IPS DF 6.9 (cell line): Measurements from ENCODE around the gene PRKAG3.

Experiments used
- DNase-seq: peaks from one replicate; pipeline ENCODE4 v3.0.0-alpha.2; 2013; ENCODE audit warnings: low read depth, low spot score
- H3K27ac ChIP-seq: one replicate; pipeline ENCODE4 v1.5.1; 2013; ENCODE audit warnings: low read length, control low read depth
- H3K27me3 ChIP-seq: 2 replicates; pipeline ENCODE4 v1.6.1; 2013; ENCODE audit warnings: mild to moderate bottlenecking, low read length; ENCODE audit not compliant: control insufficient read depth, insufficient read depth
- H3K36me3 ChIP-seq: 2 replicates; pipeline ENCODE4 v1.6.1; 2013; ENCODE audit warnings: low read length; ENCODE audit not compliant: control insufficient read depth, insufficient read depth
- H3K4me1 ChIP-seq: 2 replicates; pipeline ENCODE4 v1.6.1; 2013; ENCODE audit warnings: low read length; ENCODE audit not compliant: control insufficient read depth, insufficient read depth
- H3K4me3 ChIP-seq: 2 replicates; pipeline ENCODE4 v1.5.1; 2013; ENCODE audit warnings: mild to moderate bottlenecking, low read length
- H3K9me3 ChIP-seq: 2 replicates; pipeline ENCODE4 v1.6.1; 2013; ENCODE audit warnings: low read length, inconsistent platforms; ENCODE audit not compliant: control insufficient read depth, insufficient read depth
- WGBS: extraction: QIAGEN DNeasy Blood & Tissue Kit; methylation state at CpG from one replicate; pipeline ENCODE4 v1.1.7; 2013; ENCODE audit warnings: mixed read lengths, missing lambda C conversion rate; ENCODE audit not compliant: insufficient read length, insufficient coverage; 5-methylcytosine and 5-hydroxymethylcytosine counted together

PRKAG3 gene

GRCh38 chr2:218831378-218831990 is at the start of gene PRKAG3:
PRKAG3 (minus strand) TSS chr2:218831803.
- no peak within 1 kb of the TSS for H3K27ac ChIP-seq
- WGBS, result no CpG with 5 or more reads among the region's 18 CpGs
- no peaks in the 10 kb centered on the region for H3K27me3 ChIP-seq

DNA sequence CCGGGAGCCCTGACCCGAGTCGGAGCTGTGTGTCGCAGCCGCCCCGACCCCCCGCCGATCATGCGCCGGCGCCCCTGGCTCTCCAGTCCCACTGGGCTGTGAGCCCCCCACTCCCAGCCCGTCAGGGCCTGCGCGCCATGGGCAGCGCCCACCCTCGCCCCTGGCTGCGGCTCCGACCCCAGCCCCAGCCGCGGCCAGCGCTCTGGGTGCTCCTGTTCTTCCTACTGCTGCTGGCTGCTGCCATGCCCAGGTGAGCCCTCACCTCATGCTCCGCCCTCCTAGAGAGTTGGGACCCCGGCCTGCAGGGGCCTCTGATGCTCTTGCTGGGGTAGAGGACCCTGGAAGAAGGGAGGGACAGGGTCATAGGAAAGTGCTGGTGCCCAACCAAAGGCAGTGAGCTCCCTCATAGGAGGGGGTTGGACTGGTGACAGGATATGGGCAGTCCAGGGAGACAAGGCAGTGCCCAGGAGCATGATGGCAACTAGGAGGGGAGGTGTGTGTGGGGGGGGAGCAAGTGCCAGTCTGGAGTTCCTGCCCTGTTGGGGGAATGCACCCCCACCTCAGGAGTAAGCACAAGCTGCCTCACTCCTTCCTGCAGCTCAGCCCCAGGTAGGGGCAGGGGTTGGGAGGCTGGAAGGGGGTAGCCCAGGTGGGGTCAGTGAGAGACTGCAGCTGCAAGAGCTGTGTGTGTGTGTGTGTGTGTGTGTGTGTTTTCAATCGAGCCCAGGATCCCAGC is 49.4 kb upstream of the PRKAG3 start:
- Histone ChIP-seq H3K27ac (no peak overlapping the region), H3K4me3 (no peak overlapping the region), H3K27me3 (peaks cover 95% of the 10 kb centered on the region), H3K4me1 (peaks cover 7% of the 10 kb centered on the region), H3K36me3 (no peaks in the 10 kb centered on the region), H3K9me3 (no peaks in the 10 kb centered on the region)
- no peak for DNase-seq
- WGBS, result no CpG with 5 or more reads among the region's 24 CpGs

More at GRCh38 chr2:218831378-218831990, at the start of gene PRKAG3:
- Histone ChIP-seq H3K9me3 (no peaks in the 10 kb centered on the region), H3K4me3 (no peak within 1 kb of the TSS), H3K36me3 (no peaks in the 10 kb centered on the region), H3K4me1 (no peaks in the 10 kb centered on the region)
- DNase-seq, result no peak

GRCh38 chr2:218880102-218880858 is 48.7 kb upstream of the PRKAG3 start, which contains the start of gene WNT10A:
WNT10A (plus strand) TSS chr2:218880852; CDS start chr2:218880996, 144 bp downstream.
- Histone ChIP-seq H3K4me1 (peaks cover 7% of the 10 kb centered on the region), H3K36me3 (no peaks in the 10 kb centered on the region), H3K4me3 (no peak within 1 kb of the TSS), H3K27ac (no peak within 1 kb of the TSS), H3K27me3 (peaks cover 95% of the 10 kb centered on the region), H3K9me3 (no peaks in the 10 kb centered on the region)
- WGBS, result no CpG with 5 or more reads among the region's 58 CpGs
- DNase-seq, result no peak

DNA sequence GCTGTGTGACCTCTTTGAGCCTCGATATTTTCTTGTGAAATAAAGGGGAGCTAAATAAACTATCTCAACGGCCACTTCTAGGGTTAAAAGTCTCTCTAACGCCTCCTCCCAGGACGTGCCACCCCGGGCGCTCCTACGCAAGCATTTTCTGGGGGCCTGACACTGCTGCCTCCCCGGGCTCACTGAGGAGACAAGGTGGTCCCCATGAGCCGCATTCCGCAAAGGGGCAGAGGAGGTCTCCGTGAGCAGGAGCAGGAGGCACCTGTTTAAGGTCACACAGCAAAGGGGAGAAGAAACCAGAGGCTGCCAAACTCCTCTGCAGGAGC is 48.1 kb upstream of the PRKAG3 start:
- peaks cover 93% of the 10 kb centered on the region for H3K27me3 ChIP-seq
- H3K4me3 ChIP-seq, result no peak overlapping the region
- H3K9me3 ChIP-seq, result no peaks in the 10 kb centered on the region
- H3K27ac ChIP-seq, result no peak overlapping the region
- no CpG with 5 or more reads among the region's 11 CpGs for WGBS
- no peak for DNase-seq
- H3K4me1 ChIP-seq, result peaks cover 7% of the 10 kb centered on the region
- H3K36me3 ChIP-seq, result no peaks in the 10 kb centered on the region

GRCh38 chr2:218878926-218879761 is 47.5 kb upstream of the PRKAG3 start:
- H3K27me3 ChIP-seq, result peaks cover 93% of the 10 kb centered on the region
- no peak for DNase-seq
- H3K9me3 ChIP-seq, result no peaks in the 10 kb centered on the region
- no peak overlapping the region for H3K4me3 ChIP-seq
- H3K36me3 ChIP-seq, result no peaks in the 10 kb centered on the region
- H3K27ac ChIP-seq, result no peak overlapping the region
- no CpG with 5 or more reads among the region's 16 CpGs for WGBS
- H3K4me1 ChIP-seq, result peaks cover 7% of the 10 kb centered on the region

DNA sequence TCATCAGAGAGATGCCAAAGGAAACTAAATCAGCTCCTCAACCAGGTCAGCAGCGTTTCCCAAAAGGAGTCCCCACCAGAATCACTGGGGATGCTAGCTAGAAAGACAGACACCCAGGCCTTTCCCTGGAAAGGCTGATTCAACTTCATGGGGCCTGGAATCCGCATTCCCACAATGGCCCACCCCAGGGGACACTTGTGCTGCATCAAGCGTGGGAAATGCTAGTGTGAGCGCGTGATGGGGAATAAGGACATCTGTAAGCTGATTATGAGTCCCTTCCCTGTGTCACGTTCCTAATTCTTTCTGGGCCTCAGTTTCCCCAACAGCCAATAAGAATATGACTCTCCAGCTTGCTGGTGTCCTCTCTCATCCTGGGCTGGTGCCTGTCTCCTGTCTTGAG is 46.9 kb upstream of the PRKAG3 start:
- no peaks in the 10 kb centered on the region for H3K9me3 ChIP-seq
- H3K4me1 ChIP-seq, result peaks cover 7% of the 10 kb centered on the region
- no CpG with 5 or more reads among the region's 6 CpGs for WGBS
- H3K27me3 ChIP-seq, result peaks cover 94% of the 10 kb centered on the region
- no peak overlapping the region for H3K27ac ChIP-seq
- no peak for DNase-seq
- H3K36me3 ChIP-seq, result no peaks in the 10 kb centered on the region
- H3K4me3 ChIP-seq, result no peak overlapping the region

DNA sequence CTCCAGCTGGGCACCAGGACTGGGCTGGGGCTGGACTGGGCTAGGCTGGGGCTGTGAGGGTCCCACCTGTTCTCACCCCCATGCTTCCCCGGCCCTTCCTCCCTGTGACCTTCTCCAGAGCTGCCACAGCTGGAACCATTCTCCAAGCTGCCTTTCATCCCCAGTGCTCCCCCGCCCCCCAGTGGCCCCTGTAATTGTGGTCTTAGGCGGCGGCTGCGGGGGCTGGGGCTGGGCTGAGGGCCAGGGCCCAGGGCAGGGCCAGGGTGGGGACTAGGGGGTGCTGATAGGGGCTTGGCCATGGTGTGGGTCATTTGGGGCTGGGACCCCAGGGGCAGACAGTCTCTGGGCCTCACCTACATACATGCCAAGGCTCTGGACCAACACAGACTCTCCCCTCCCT is 46.3 kb upstream of the PRKAG3 start:
- WGBS, result no CpG with 5 or more reads among the region's 5 CpGs
- DNase-seq, result no peak
- no peak overlapping the region for H3K4me3 ChIP-seq
- no peak overlapping the region for H3K27ac ChIP-seq
- peaks cover 96% of the 10 kb centered on the region for H3K27me3 ChIP-seq
- no peaks in the 10 kb centered on the region for H3K9me3 ChIP-seq
- no peaks in the 10 kb centered on the region for H3K36me3 ChIP-seq
- peaks cover 9% of the 10 kb centered on the region for H3K4me1 ChIP-seq

DNA sequence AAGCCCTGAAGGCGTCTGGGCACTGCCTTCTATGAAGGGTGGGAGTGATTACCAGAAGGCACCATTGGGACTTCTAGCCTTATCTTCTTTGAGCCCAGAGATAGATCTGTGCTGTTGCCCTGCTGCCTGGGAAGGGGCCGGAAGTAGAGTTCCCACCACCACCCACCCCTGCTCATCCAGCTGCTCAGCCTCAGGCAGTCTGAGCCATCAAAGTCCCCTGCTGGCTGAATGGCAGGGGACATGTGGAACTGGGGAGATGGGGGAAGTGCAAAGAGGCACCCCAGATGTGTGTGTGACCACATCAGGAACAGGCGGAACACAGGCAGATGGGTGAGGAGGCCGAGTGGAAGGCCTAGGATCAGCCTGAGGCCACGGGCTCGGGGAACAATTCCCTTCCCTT is 45.7 kb upstream of the PRKAG3 start:
- H3K27ac ChIP-seq, result no peak overlapping the region
- no peak overlapping the region for H3K4me3 ChIP-seq
- peaks cover 96% of the 10 kb centered on the region for H3K27me3 ChIP-seq
- peaks cover 9% of the 10 kb centered on the region for H3K4me1 ChIP-seq
- WGBS, result no CpG with 5 or more reads among the region's 6 CpGs
- no peaks in the 10 kb centered on the region for H3K36me3 ChIP-seq
- DNase-seq, result no peak
- H3K9me3 ChIP-seq, result no peaks in the 10 kb centered on the region

DNA sequence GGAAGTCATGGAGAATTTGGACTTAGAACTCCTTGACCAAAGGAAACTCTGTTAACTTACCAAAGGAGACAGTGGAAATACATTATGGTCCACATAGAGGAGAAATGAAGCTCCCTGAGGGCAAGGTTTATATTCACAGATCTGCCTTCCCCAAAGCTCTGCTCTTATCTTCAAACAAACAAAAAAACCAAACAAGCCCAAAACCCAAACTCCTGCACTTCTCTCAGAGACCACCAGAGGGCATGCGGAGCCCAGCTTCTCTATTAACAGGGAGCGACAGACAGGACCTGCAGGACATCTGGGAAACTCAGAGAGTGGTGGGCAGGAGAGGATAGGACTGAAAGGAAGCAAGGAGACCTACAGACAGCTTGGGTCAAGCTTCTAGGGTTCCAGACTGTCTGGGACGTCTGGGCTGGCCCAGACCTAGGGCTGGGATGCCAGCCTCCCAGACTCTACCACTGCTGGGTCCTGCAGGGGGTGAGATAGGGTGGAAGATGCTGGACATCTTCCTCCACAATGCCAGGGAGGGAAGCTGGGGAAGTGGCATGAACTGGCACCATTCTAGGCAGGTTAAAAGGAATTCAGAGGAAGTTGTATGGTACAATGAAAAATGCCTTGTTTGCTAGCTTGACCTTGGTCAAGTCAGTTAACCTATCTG is 45.1 kb upstream of the PRKAG3 start:
- Histone ChIP-seq H3K4me1 (peaks cover 10% of the 10 kb centered on the region), H3K9me3 (no peaks in the 10 kb centered on the region), H3K36me3 (no peaks in the 10 kb centered on the region), H3K27ac (no peak overlapping the region), H3K27me3 (peaks cover 96% of the 10 kb centered on the region), H3K4me3 (no peak overlapping the region)
- no peak for DNase-seq
- no CpG with 5 or more reads among the region's 3 CpGs for WGBS
